Adrenal gland (tissue), 5 donors: ENCODE results near the gene RDX.

Experiments
- POLR2A ChIP-seq, 2 donors: fragments of 450-650 bp; IDR thresholded peaks; one replicate each; pipeline ENCODE4 v1.6.1; 2017; ENCODE audit warnings: antibody characterized with exemption in 2 of 2, mild to moderate bottlenecking in 2 of 2, moderate library complexity in 1 of 2
- TF ChIP-seq, protein P1 (sequence below), 6 experiments: fragments of 450-650 bp in 4 of 6; fragments of 200-600 bp in 2 of 6; sonication (generic) in 1 of 6; IDR thresholded peaks; 1 replicate in 5 of 6; 2 replicates in 1 of 6; pipeline versions ENCODE4 v1.5.1 to v1.8.0; 2016 to 2021; ENCODE audit warnings: antibody characterized with exemption in 6 of 6, mild to moderate bottlenecking in 2 of 6, moderate library complexity in 1 of 6
- donor health status: DM: no; HTN: no; CAD: no.

GRCh38 chr11:110294509-110294908 is 1.9 kb downstream of the RDX start:
- TF ChIP-seq, protein P1, sequence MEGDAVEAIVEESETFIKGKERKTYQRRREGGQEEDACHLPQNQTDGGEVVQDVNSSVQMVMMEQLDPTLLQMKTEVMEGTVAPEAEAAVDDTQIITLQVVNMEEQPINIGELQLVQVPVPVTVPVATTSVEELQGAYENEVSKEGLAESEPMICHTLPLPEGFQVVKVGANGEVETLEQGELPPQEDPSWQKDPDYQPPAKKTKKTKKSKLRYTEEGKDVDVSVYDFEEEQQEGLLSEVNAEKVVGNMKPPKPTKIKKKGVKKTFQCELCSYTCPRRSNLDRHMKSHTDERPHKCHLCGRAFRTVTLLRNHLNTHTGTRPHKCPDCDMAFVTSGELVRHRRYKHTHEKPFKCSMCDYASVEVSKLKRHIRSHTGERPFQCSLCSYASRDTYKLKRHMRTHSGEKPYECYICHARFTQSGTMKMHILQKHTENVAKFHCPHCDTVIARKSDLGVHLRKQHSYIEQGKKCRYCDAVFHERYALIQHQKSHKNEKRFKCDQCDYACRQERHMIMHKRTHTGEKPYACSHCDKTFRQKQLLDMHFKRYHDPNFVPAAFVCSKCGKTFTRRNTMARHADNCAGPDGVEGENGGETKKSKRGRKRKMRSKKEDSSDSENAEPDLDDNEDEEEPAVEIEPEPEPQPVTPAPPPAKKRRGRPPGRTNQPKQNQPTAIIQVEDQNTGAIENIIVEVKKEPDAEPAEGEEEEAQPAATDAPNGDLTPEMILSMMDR (IDR thresholded peaks at IDR 0.05), result no peak
- TF ChIP-seq POLR2A (IDR thresholded peaks at IDR 0.05), result no peak
